ENCODE results near the gene MTM1. TPM values are rescaled to one million over a fixed set of nuclear protein-coding genes. Genes with fewer than 3 reads are reported as not detected.

The MTM1 gene
- total and polyA plus RNA-seq, 9 of the 15 experiments (the other 6 are each of a cell fraction or from before 2014, with no cell fraction given): 5.6 to 13.3 (median 9.5) TPM

DNA sequence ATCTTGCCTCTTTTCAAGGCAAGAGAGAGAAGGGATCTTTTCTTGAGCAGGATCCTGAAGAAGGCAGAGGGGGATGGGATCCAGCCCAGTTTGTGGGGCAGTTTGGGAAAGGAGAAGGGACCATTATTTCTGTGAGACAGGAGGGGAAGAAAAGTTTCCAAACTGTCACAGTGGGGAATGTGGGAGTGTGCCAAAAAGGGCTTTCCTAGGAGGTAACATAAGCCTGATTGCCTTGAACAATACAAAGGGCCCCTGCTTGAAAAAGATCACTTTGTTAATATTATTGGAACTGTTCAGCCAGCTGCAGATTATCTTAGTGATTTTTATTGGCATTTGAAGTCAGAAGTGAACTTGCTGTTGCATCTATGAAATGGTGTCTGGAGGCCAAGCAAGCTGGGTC, 55.2 kb downstream of the MTM1 start:
- ATAC-seq (no peak), DNase-seq (ENCODE audit: extremely low read depth in 1 of 4, low spot score in 3 of 4) (no peak), FAIRE-seq (no peak)
- no peaks in the 10 kb centered on the region for H3K79me2 ChIP-seq (ENCODE audit: control insufficient read depth, insufficient read depth, low read length)
- TF ChIP-seq, protein P1, sequence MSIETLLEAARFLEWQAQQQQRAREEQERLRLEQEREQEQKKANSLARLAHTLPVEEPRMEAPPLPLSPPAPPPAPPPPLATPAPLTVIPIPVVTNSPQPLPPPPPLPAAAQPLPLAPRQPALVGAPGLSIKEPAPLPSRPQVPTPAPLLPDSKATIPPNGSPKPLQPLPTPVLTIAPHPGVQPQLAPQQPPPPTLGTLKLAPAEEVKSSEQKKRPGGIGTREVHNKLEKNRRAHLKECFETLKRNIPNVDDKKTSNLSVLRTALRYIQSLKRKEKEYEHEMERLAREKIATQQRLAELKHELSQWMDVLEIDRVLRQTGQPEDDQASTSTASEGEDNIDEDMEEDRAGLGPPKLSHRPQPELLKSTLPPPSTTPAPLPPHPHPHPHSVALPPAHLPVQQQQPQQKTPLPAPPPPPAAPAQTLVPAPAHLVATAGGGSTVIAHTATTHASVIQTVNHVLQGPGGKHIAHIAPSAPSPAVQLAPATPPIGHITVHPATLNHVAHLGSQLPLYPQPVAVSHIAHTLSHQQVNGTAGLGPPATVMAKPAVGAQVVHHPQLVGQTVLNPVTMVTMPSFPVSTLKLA (conservative IDR thresholded peaks at IDR 0.05): no peak
- 0 out of 3 replicates have a peak, but pooled peaks cover 2% of the 10 kb centered on the region for H3K36me3 ChIP-seq (ENCODE audit: control insufficient read depth, insufficient read depth, low read length)
- no peak overlapping the region for H3K9ac ChIP-seq (ENCODE audit: insufficient read depth in 1 of 2, low read depth in 2 of 2, low read length in 2 of 2)
- BruUV-seq (replicated peaks): no TSS peak
- no peaks in the 10 kb centered on the region for H3K9me3 ChIP-seq (replicated peaks; ENCODE audit: control insufficient read depth, insufficient read depth, low read depth, low read length)
- H3K4me3 ChIP-seq: no peak overlapping the region
- POLR2A ChIA-PET: no interaction called here
- CTCF ChIA-PET (ENCODE audit: low intra/inter-chr PET ratio): no interaction called here
- H4K20me1 ChIP-seq (replicated peaks; ENCODE audit: control insufficient read depth, insufficient read depth, low read length): no peaks in the 10 kb centered on the region
- H2AFZ ChIP-seq (ENCODE audit: low read depth, low read length): no peak overlapping the region
- H3K4me2 ChIP-seq (ENCODE audit: insufficient read depth, low read length): no peak overlapping the region
- no peaks in the 10 kb centered on the region for H3K9me1 ChIP-seq (ENCODE audit: control insufficient read depth, insufficient read depth, low read length)
- H3K27ac ChIP-seq (ENCODE audit: extremely low read depth, low read depth, low read length): no peak overlapping the region
- no peaks in the 10 kb centered on the region for H3K27me3 ChIP-seq (ENCODE audit: control insufficient read depth in 2 of 2, insufficient read depth in 2 of 2, low read length in 2 of 2)
- peaks cover 0 to 5% of the 10 kb centered on the region in 2 experiments; a peak in 1 of 5 replicates for H3K4me1 ChIP-seq (replicated peaks in 1 of 2; ENCODE audit: control insufficient read depth in 2 of 2, insufficient read depth in 2 of 2, low read length in 2 of 2)
- in situ Hi-C loops (cut with MboI) (no loop called here), intact Hi-C loops (cut with micrococcal nuclease) (no loop called here)

DNA sequence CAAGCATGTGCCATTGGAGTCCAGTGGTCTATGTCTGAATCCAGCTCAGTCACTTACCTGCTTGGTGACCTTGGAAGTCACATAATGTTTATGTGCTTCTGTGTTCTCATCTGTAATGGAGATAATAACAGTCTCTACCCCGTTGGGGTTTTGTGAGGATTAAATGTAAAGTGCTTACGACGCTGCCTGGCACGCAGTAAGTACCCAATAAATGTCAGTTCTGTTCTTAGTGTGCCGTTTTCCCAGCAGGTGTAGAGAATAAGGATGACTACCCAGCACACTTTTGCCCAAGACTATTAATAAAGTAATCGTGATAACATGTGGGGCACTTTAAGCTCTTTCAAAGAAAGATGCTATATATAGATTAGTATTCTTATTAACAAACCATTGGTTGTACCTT, 56.7 kb downstream of the MTM1 start:
- Histone ChIP-seq H3K9me3 (replicated peaks; ENCODE audit: control insufficient read depth, insufficient read depth, low read depth, low read length) (no peaks in the 10 kb centered on the region), H3K4me1 (replicated peaks in 1 of 2; ENCODE audit: control insufficient read depth in 2 of 2, insufficient read depth in 2 of 2, low read length in 2 of 2) (peaks cover 0 to 5% of the 10 kb centered on the region in 2 experiments; a peak in 1 of 5 replicates), H3K36me3 (ENCODE audit: control insufficient read depth, insufficient read depth, low read length) (peaks cover 2% of the 10 kb centered on the region; the same call in 1 of the 3 replicates), H3K9ac (ENCODE audit: insufficient read depth in 1 of 2, low read depth in 2 of 2, low read length in 2 of 2) (no peak overlapping the region), H4K20me1 (replicated peaks; ENCODE audit: control insufficient read depth, insufficient read depth, low read length) (no peaks in the 10 kb centered on the region), H3K79me2 (ENCODE audit: control insufficient read depth, insufficient read depth, low read length) (no peaks in the 10 kb centered on the region), H3K9me1 (ENCODE audit: control insufficient read depth, insufficient read depth, low read length) (no peaks in the 10 kb centered on the region), H3K27me3 (ENCODE audit: control insufficient read depth in 2 of 2, insufficient read depth in 2 of 2, low read length in 2 of 2) (no peaks in the 10 kb centered on the region), H3K27ac (ENCODE audit: extremely low read depth, low read depth, low read length) (no peak overlapping the region), H3K4me2 (ENCODE audit: insufficient read depth, low read length) (no peak overlapping the region), H2AFZ (ENCODE audit: low read depth, low read length) (no peak overlapping the region), H3K4me3 (no peak overlapping the region)
- CTCF ChIA-PET (ENCODE audit: low intra/inter-chr PET ratio): no interaction called here
- POLR2A ChIA-PET: no interaction called here
- ATAC-seq: no peak
- in situ Hi-C loops (cut with MboI) (no loop called here), intact Hi-C loops (cut with micrococcal nuclease) (no loop called here)
- WGBS (ENCODE audit: insufficient coverage, low coverage, missing lambda C conversion rate): 70% methylated on average over 6 of the region's 6 CpGs
- no TSS peak for BruUV-seq (replicated peaks)
- no peak for FAIRE-seq
- DNase-seq (ENCODE audit: extremely low read depth in 1 of 4, low spot score in 3 of 4): no peak
- TF ChIP-seq, protein P2, sequence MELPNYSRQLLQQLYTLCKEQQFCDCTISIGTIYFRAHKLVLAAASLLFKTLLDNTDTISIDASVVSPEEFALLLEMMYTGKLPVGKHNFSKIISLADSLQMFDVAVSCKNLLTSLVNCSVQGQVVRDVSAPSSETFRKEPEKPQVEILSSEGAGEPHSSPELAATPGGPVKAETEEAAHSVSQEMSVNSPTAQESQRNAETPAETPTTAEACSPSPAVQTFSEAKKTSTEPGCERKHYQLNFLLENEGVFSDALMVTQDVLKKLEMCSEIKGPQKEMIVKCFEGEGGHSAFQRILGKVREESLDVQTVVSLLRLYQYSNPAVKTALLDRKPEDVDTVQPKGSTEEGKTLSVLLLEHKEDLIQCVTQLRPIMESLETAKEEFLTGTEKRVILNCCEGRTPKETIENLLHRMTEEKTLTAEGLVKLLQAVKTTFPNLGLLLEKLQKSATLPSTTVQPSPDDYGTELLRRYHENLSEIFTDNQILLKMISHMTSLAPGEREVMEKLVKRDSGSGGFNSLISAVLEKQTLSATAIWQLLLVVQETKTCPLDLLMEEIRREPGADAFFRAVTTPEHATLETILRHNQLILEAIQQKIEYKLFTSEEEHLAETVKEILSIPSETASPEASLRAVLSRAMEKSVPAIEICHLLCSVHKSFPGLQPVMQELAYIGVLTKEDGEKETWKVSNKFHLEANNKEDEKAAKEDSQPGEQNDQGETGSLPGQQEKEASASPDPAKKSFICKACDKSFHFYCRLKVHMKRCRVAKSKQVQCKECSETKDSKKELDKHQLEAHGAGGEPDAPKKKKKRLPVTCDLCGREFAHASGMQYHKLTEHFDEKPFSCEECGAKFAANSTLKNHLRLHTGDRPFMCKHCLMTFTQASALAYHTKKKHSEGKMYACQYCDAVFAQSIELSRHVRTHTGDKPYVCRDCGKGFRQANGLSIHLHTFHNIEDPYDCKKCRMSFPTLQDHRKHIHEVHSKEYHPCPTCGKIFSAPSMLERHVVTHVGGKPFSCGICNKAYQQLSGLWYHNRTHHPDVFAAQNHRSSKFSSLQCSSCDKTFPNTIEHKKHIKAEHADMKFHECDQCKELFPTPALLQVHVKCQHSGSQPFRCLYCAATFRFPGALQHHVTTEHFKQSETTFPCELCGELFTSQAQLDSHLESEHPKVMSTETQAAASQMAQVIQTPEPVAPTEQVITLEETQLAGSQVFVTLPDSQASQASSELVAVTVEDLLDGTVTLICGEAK (IDR thresholded peaks at IDR 0.05): no peak
- TF ChIP-seq, protein P2 (CRISPR knock-in tag; IDR thresholded peaks at IDR 0.05): no peak
- TF ChIP-seq POLR2B (IDR thresholded peaks at IDR 0.05; ENCODE audit: low read depth, partially characterized antibody) (no peak), ZNF253 (CRISPR knock-in tag; conservative IDR thresholded peaks at IDR 0.05) (no peak)
